Trophoblast cell (in vitro differentiated cells and primary cell): ENCODE results near the gene C6orf136.

Source experiments
- DNase-seq, 2 donors: peaks; one replicate each; pipeline ENCODE4 v3.0.0-alpha.2; 2016
- H2AFZ ChIP-seq: 2 replicates; pipeline ENCODE4 v1.6.1; 2013; ENCODE audit warnings: low read length, moderate library complexity, mild to moderate bottlenecking; ENCODE audit not compliant: insufficient read depth, poor library complexity
- H2AK5ac ChIP-seq: 2 replicates; pipeline ENCODE4 v1.6.1; 2013; ENCODE audit warnings: mild to moderate bottlenecking, low read length
- H2BK120ac ChIP-seq: 2 replicates; pipeline ENCODE4 v1.6.1; 2013; ENCODE audit warnings: low read length, mild to moderate bottlenecking, moderate library complexity; ENCODE audit not compliant: insufficient read depth, poor library complexity
- H2BK12ac ChIP-seq: 2 replicates; pipeline ENCODE4 v1.6.1; 2013; ENCODE audit warnings: mild to moderate bottlenecking, low read length, moderate library complexity
- H2BK5ac ChIP-seq: 2 replicates; pipeline ENCODE4 v1.6.1; 2013; ENCODE audit warnings: low read length, low read depth, moderate library complexity, mild to moderate bottlenecking; ENCODE audit not compliant: poor library complexity
- H3K14ac ChIP-seq: 2 replicates; pipeline ENCODE4 v1.6.1; 2013; ENCODE audit warnings: mild to moderate bottlenecking, low read length
- H3K18ac ChIP-seq: 2 replicates; pipeline ENCODE4 v1.6.1; 2013; ENCODE audit warnings: mild to moderate bottlenecking, low read length
- H3K23ac ChIP-seq: 2 replicates; pipeline ENCODE4 v1.6.1; 2013; ENCODE audit warnings: low read length
- H3K27ac ChIP-seq: 2 replicates; pipeline ENCODE4 v1.5.1; 2013; ENCODE audit warnings: low read depth, mild to moderate bottlenecking, inconsistent platforms, low read length, moderate library complexity
- H3K27me3 ChIP-seq: 2 replicates; pipeline ENCODE4 v1.6.1; 2013; ENCODE audit warnings: inconsistent platforms, mild to moderate bottlenecking, low read length, moderate library complexity; ENCODE audit not compliant: insufficient read depth
- H3K36me3 ChIP-seq, 2 experiments: 1 replicate in 1 of 2; 2 replicates in 1 of 2; pipeline ENCODE4 v1.6.1; 2013; ENCODE audit warnings: low read length in 2 of 2, mild to moderate bottlenecking in 2 of 2, moderate library complexity in 1 of 2; ENCODE audit not compliant: insufficient read depth in 2 of 2, control insufficient read depth in 1 of 2
- H3K4ac ChIP-seq: 2 replicates; pipeline ENCODE4 v1.6.1; 2013; ENCODE audit warnings: low read depth, mild to moderate bottlenecking, low read length, moderate library complexity
- H3K4me1 ChIP-seq, 2 experiments: 1 replicate in 1 of 2; 2 replicates in 1 of 2; pipeline ENCODE4 v1.6.1; 2013; ENCODE audit warnings: low read length in 2 of 2, mild to moderate bottlenecking in 2 of 2, moderate library complexity in 1 of 2; ENCODE audit not compliant: insufficient read depth in 2 of 2, control insufficient read depth in 1 of 2
- H3K4me2 ChIP-seq: 2 replicates; pipeline ENCODE4 v1.6.1; 2013; ENCODE audit warnings: inconsistent platforms, mild to moderate bottlenecking, low read length, moderate library complexity
- H3K4me3 ChIP-seq: 2 replicates; pipeline ENCODE4 v1.5.1; 2013; ENCODE audit warnings: mild to moderate bottlenecking, low read depth, low read length, inconsistent platforms
- H3K79me1 ChIP-seq: one replicate; pipeline ENCODE4 v1.6.1; 2013; ENCODE audit warnings: low read length
- H3K79me2 ChIP-seq: 2 replicates; pipeline ENCODE4 v1.6.1; 2013; ENCODE audit warnings: low read length, mild to moderate bottlenecking; ENCODE audit not compliant: control insufficient read depth, insufficient read depth, poor library complexity
- H3K9ac ChIP-seq: 2 replicates; pipeline ENCODE4 v1.6.1; 2013; ENCODE audit warnings: mild to moderate bottlenecking, low read length
- H3K9me3 ChIP-seq: 2 replicates; pipeline ENCODE4 v1.6.1; 2013; ENCODE audit warnings: low read depth, mild to moderate bottlenecking, control low read depth, inconsistent platforms, low read length; ENCODE audit not compliant: insufficient read depth
- H4K12ac ChIP-seq: 2 replicates; pipeline ENCODE4 v1.6.1; 2013; ENCODE audit warnings: low read depth, mild to moderate bottlenecking, low read length, moderate library complexity
- H4K8ac ChIP-seq: 2 replicates; pipeline ENCODE4 v1.6.1; 2013; ENCODE audit warnings: low read depth, mild to moderate bottlenecking, low read length, moderate library complexity
- H4K91ac ChIP-seq: one replicate; pipeline ENCODE4 v1.6.1; 2013; ENCODE audit warnings: low read depth, mild to moderate bottlenecking, low read length, moderate library complexity
- WGBS: extraction: QIAGEN DNeasy Blood & Tissue Kit; methylation state at CpG from one replicate; pipeline ENCODE4 v1.1.7; 2013; ENCODE audit warnings: missing lambda C conversion rate; ENCODE audit not compliant: insufficient read length, insufficient coverage; ENCODE audit errors: extremely low coverage; 5-methylcytosine and 5-hydroxymethylcytosine counted together

The C6orf136 gene

DNA sequence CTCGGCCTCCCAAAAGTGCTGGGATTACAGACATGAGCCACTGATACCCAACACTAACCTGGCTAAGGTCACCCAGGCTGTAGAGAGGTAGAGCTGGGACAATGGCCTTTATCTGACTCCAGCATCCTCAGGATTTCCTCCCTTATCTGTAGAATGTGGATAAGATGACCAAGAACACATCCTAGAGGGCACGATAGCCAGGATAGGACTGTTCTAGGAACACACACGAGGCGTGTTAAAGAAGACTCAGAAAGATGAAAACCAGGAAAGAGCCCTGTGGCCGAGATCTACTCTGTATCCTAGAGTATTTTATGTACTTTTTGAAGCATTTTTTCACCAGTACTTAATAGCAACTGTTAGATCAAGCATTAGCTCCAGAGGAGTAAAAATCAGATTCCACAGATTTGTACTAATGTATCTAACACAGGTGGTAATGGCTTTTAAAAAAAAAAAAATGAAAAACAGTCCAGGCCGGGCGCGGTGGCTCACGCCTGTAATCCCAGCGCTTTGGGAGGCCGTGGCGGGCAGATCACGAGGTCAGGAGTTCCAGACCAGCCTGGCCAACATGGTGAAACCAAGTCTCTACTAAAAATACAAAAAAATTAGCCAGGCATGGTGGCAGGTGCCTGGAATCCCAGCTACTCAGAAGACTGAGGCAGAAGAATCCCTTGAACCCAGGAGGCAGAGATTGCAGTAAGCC, 47.2 kb upstream of the C6orf136 start:
- Histone ChIP-seq H2AK5ac (no peak overlapping the region), H3K4ac (no peak overlapping the region), H3K9ac (no peak overlapping the region), H2BK5ac (no peak overlapping the region), H3K14ac (no peak overlapping the region), H3K23ac (no peak overlapping the region), H2BK12ac (no peak overlapping the region), H3K4me1 (no peaks in the 10 kb centered on the region), H4K12ac (no peak overlapping the region), H3K27me3 (no peaks in the 10 kb centered on the region), H3K18ac (no peak overlapping the region), H3K9me3 (no peaks in the 10 kb centered on the region), H3K79me2 (no peaks in the 10 kb centered on the region), H3K27ac (no peak overlapping the region), H4K8ac (no peak overlapping the region), H2BK120ac (no peak overlapping the region), H4K91ac (no peak overlapping the region), H3K4me2 (no peak overlapping the region), H3K36me3 (peaks cover 43 to 49% of the 10 kb centered on the region in 2 experiments), H3K79me1 (no peaks in the 10 kb centered on the region), H3K4me3 (no peak overlapping the region), H2AFZ (no peak overlapping the region)
- no CpG with 5 or more reads among the region's 13 CpGs for WGBS
- no peak for DNase-seq

- no peak overlapping the region for H2BK12ac ChIP-seq
- H4K91ac ChIP-seq, result no peak overlapping the region
- H3K14ac ChIP-seq, result no peak overlapping the region
- H2AFZ ChIP-seq, result no peak overlapping the region
- no peak overlapping the region for H3K27ac ChIP-seq
- H3K27me3 ChIP-seq, result no peaks in the 10 kb centered on the region
- H4K8ac ChIP-seq, result no peak overlapping the region
- H4K12ac ChIP-seq, result no peak overlapping the region
- H2AK5ac ChIP-seq, result no peak overlapping the region
- no peak overlapping the region for H3K18ac ChIP-seq
- H3K9me3 ChIP-seq, result no peaks in the 10 kb centered on the region
- H3K9ac ChIP-seq, result no peak overlapping the region
- no peak overlapping the region for H2BK120ac ChIP-seq
- no peaks in the 10 kb centered on the region for H3K4me1 ChIP-seq
- no peaks in the 10 kb centered on the region for H3K79me1 ChIP-seq
- WGBS, result no CpG with 5 or more reads among the region's 10 CpGs
- DNase-seq, result no peak
- H3K79me2 ChIP-seq, result no peaks in the 10 kb centered on the region
- no peak overlapping the region for H3K4me2 ChIP-seq
- no peak overlapping the region for H2BK5ac ChIP-seq
- no peak overlapping the region for H3K4ac ChIP-seq
- H3K36me3 ChIP-seq, result peaks cover 50 to 52% of the 10 kb centered on the region in 2 experiments
- no peak overlapping the region for H3K4me3 ChIP-seq
- no peak overlapping the region for H3K23ac ChIP-seq
Measured at GRCh38 chr6:30600451-30600961, 46.4 kb upstream of the C6orf136 start.

DNA sequence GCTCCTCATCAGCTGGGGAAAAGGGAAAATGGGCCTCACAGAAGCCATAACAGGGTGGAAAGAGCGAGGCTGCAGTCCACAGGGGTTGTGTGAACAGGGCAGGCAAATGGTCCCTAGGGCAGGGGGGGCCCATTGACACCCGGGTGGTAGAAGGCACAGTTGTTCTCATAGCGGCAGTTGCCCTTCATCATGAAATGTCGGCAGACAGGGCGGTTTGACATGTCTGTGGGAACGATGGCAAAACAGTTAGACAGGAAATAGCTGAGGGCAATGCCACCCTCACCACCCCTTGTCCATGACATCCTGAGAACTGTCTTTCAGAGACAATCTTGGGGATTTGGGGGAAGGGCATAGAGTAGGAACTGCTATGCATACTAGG, 45.5 kb upstream of the C6orf136 start:
- H3K4ac ChIP-seq, result no peak overlapping the region
- no CpG with 5 or more reads among the region's 6 CpGs for WGBS
- H2BK5ac ChIP-seq, result no peak overlapping the region
- H3K36me3 ChIP-seq, result peaks cover 58 to 59% of the 10 kb centered on the region in 2 experiments
- no peak overlapping the region for H4K8ac ChIP-seq
- H3K9ac ChIP-seq, result peak overlapping the region; percentile 59
- H4K12ac ChIP-seq, result no peak overlapping the region
- H2AK5ac ChIP-seq, result no peak overlapping the region
- no peak overlapping the region for H2BK120ac ChIP-seq
- H3K79me2 ChIP-seq, result no peaks in the 10 kb centered on the region
- no peak overlapping the region for H3K27ac ChIP-seq
- no peak overlapping the region for H2AFZ ChIP-seq
- no peaks in the 10 kb centered on the region for H3K4me1 ChIP-seq
- no peak overlapping the region for H3K4me2 ChIP-seq
- no peak overlapping the region for H3K23ac ChIP-seq
- H3K18ac ChIP-seq, result no peak overlapping the region
- H2BK12ac ChIP-seq, result no peak overlapping the region
- H3K4me3 ChIP-seq, result no peak overlapping the region
- no peaks in the 10 kb centered on the region for H3K79me1 ChIP-seq
- H3K27me3 ChIP-seq, result no peaks in the 10 kb centered on the region
- DNase-seq, result no peak
- H3K14ac ChIP-seq, result no peak overlapping the region
- H3K9me3 ChIP-seq, result no peaks in the 10 kb centered on the region
- no peak overlapping the region for H4K91ac ChIP-seq

- Histone ChIP-seq H3K79me1 (no peaks in the 10 kb centered on the region), H4K12ac (no peak overlapping the region), H2AFZ (no peak overlapping the region), H3K36me3 (peaks cover 61 to 62% of the 10 kb centered on the region in 2 experiments), H2BK12ac (no peak overlapping the region), H4K91ac (no peak overlapping the region), H4K8ac (no peak overlapping the region), H2AK5ac (no peak overlapping the region), H2BK5ac (no peak overlapping the region), H3K4me1 (no peaks in the 10 kb centered on the region), H3K27ac (no peak overlapping the region), H3K4me3 (peak overlapping the region; percentile 16), H3K23ac (no peak overlapping the region), H3K27me3 (no peaks in the 10 kb centered on the region), H3K9me3 (no peaks in the 10 kb centered on the region), H3K4ac (no peak overlapping the region), H3K14ac (no peak overlapping the region), H3K4me2 (no peak overlapping the region), H2BK120ac (no peak overlapping the region), H3K18ac (no peak overlapping the region), H3K79me2 (no peaks in the 10 kb centered on the region), H3K9ac (peak overlapping the region; percentile 59)
- no CpG with 5 or more reads among the region's 39 CpGs for WGBS
- DNase-seq, result no peak
Measured at GRCh38 chr6:30601815-30602641, 44.9 kb upstream of the C6orf136 start.
